GM12864 (cell line): ENCODE data around the gene ZNF202.

Experiments used
- DNase-seq: peaks from one replicate; pipeline ENCODE4 v3.0.0-alpha.2; 2011; ENCODE audit warnings: low read depth
- H3K4me3 ChIP-seq: 2 replicates; pipeline ENCODE4 v1.5.1; 2011; ENCODE audit warnings: mild to moderate bottlenecking, low read depth, low read length, control low read depth
- CTCF ChIP-seq: IDR thresholded peaks from 2 replicates; pipeline ENCODE4 v1.5.1; 2011; ENCODE audit warnings: low read depth, mild to moderate bottlenecking, moderate library complexity, low read length, control low read depth, inconsistent platforms; ENCODE audit errors: missing control alignments

ZNF202 gene

DNA sequence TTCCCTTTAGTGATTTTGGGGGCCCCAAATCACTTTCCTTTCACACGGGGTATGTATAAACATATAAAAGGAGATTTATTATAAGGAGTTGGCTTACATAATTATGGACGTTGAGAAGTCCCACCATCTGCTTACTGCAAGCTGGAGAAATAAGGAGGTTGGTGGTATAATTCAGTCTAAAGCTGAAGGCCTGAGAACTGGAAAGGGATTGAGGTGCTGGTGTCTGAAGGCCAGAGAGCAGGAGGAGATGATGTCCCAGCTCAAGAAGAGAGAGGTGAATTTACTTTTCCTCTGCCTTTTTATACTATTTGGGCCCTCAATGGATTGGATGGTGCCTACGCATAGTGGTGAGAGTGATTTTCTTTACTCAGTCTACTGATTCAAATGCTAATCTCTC, 1.3 kb upstream of the ZNF202 start:
- no peak overlapping the region for H3K4me3 ChIP-seq
- DNase-seq = no peak
- TF ChIP-seq CTCF = no peak

- peak overlapping the region; percentile 82 for H3K4me3 ChIP-seq
- TF ChIP-seq CTCF = no peak
- DNase-seq = no peak
Measured at GRCh38 chr11:123742031-123742723, 717 bp upstream of the ZNF202 start.

- no peak for DNase-seq
- H3K4me3 ChIP-seq = peak overlapping the region; percentile 82
- TF ChIP-seq CTCF = no peak
Measured at GRCh38 chr11:123740787-123741158, 687 bp downstream of the ZNF202 start.

DNA sequence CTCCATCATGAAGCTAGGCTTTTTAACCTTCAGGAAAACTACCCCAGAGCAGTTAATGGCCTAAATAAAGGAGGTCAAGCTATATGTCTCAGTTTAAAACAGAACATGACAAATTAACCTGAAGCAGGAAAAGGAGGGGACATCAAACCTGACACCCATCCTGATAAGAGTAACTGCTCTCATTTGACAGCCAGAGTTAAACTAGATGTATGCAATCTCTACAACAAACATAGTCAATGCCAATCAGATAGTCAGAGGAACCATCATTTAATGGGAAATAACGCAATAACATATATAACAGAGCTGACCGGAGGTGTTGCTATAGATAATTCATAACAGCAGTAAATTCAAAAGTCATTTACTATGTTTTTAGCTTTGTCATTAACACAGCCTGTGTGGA, 3.1 kb downstream of the ZNF202 start:
- H3K4me3 ChIP-seq = no peak overlapping the region
- DNase-seq = no peak
- no peak for TF ChIP-seq CTCF

DNA sequence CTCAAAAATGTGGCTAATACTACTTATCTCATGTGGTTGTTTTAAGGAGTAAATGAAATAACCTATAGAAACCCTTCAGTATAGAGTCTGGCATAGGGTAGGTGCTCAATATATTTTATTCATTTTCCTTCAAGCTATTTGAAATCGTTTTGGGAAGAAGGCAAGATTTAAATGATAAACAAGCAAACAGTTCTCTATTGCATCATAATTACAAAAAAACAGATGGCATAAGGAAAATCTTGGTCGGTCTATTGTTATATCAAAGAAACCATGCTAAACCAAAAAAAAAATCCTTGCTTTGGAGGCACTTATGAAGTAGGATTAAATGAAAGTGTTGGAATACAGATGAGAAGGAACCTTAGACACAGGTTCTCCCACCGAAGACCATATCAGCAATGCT, 4.7 kb downstream of the ZNF202 start:
- H3K4me3 ChIP-seq = no peak overlapping the region
- no peak for DNase-seq
- TF ChIP-seq CTCF = no peak

- no peak overlapping the region for H3K4me3 ChIP-seq
- DNase-seq = no peak
- no peak for TF ChIP-seq CTCF
Measured at GRCh38 chr11:123729602-123730001, 11.9 kb downstream of the ZNF202 start.

GRCh38 chr11:123725995-123726655, 15.3 kb downstream of the ZNF202 start:
- no peak overlapping the region for H3K4me3 ChIP-seq
- no peak for DNase-seq
- no peak for TF ChIP-seq CTCF
